Activated T-cell treated with anti-CD3 and anti-CD28 coated beads for 4 hours (primary cell): ENCODE measurements around the gene CSF1R.
"Not testable (repeated sequence)": the region's sequence is repeated elsewhere in the genome, so short reads cannot be mapped to it uniquely, and the experiment has no call there.

ENCODE experiments used
- DNase-seq: peaks from one replicate; pipeline ENCODE4 v3.0.0-alpha.2; 2020

CSF1R gene

DNA sequence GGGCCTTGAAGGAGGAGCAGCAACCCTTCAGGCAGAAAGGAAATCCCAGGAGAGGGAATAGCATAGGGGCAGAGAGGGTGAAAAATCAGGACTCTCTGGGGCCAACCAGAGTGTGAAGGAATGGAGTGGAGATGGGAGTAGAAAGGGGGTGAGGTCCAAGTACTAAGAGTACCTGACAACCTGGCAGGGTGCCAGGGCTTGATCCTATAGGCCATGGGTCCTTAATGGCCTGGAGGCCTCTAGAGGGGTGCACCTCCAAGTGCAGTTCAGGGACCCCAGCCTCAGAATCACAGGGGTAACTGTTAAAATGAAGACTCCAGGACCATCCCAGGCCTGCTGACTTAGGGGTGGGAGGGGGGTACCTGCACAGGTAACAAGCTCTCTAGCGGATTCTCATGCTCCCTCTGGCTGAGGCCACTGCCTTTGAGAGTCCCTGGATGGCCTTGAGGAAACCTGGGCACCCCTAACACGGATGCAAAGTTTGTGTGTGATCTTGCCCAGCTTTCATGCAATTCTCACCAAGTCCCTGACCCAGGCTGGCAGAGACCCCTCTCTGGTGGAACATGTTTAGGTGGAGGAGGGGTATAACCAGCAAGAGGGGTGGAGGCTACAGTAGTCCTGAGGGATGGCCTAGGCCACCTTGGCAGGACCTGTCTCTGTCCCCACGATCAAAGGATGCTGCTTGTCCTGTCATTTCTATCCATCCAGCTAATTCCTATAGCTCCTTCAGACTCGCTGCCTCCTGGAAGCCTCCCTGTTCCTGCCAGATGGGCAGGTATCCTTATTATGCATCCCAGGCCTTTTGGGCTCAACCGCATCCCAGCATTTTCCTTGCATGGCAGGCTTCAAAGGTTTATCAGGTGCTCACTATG is 17.6 kb upstream of the CSF1R start:
- no peak for DNase-seq

DNA sequence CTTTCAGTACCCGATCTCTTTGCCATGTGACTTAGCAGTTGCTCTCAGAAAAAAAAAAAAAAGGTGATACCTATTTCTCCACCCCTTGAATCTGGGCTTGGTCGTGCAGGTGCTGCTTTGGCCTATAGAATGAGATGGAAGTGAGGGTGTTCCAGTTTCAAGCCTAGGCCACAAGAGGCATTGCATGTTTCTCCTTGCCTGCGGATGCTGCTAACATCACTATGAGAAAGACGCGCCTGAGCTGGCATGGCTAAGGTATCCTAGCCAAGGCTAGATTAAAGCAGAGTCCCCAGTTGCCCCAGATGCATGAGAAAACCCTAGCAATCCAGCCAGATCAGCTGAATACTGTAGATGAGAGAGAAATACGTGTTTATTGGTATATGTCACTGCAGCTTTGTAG is 14.7 kb upstream of the CSF1R start:
- no peak for DNase-seq

GRCh38 chr5:150097152-150097551 is 10.8 kb upstream of the CSF1R start:
- DNase-seq = no peak

GRCh38 chr5:150092159-150092787 is 5.9 kb upstream of the CSF1R start:
- no peak for DNase-seq

DNA sequence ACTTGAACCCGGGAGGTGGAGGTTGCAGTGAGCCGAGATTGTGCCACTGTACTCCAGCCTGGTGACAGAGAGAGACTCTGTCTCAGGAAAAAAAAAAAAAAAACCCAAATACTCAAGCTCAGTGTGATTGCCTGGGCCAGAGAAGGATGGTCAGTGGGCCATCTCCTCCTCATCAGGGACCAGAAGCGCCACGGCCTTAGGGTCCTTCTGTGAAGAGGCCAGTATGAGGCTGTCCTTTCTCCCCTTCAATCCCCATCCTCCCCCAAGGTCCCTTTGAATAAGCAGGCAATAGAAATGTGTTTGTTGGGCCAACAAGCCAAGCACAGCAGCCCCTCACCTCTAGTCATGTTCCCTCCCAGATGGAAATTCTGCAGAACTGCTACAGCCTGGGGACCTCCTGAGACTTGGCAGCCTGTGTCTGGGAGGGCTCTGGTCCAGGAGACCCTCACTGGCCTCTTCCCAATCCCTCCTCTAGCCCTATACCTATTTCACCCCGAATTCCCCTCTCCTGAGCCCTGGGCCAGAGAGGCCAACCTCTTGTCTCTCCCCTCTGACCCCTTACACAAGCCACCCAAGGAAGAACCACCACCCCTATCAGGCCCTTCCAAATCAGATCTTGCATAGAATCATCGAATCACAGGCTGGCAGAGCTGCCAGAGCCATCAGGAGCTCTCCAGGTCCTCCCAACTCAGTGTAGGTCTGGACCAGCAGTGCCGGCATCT is 1.0 kb downstream of the CSF1R start:
- no peak for DNase-seq

- DNase-seq = not testable (repeated sequence)
Observed at GRCh38 chr5:150084754-150085153, 1.6 kb downstream of the CSF1R start.

GRCh38 chr5:150082889-150083288 is 3.5 kb downstream of the CSF1R start:
- DNase-seq = no peak

- no peak for DNase-seq
Observed at GRCh38 chr5:150082374-150082773, 4.0 kb downstream of the CSF1R start.

DNA sequence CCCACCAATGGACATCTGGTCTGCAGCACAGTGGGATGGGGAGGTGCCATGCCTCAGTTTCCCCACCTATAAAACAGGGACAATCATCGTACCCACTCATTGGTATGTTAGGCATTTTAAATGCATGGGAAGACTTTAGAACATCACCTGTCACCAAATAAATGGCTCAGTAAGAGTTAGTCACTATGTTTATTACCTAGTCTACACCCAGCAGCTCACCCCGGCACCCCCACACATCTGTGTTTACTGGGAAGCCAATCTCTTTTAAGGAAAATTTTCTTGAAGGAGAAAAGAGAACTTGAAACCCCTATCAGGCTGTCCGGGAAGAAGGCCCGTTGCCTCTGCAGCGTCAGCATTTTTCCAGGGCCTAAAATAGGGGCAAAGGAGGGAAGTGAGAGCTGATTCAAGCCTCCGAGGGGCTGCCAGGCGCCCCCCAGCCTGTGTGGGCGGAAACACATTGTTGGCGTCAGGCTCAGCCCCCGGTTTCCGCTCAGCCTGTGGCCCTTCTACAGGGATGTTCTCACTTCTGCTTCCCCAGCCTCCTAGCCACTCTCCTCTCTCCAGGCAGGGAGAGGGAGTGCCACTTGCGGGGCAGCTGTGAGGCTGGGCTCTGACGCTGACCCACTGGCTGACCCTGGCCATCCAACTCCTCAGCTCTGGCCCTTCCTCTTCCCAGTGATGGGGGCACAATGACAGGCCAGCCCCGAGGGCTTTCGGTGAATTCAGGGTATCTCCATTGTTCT is 4.6 kb downstream of the CSF1R start:
- DNase-seq = no peak

GRCh38 chr5:150080696-150081435 is 5.5 kb downstream of the CSF1R start:
- no peak for DNase-seq

- DNase-seq = no peak
Observed at GRCh38 chr5:150079909-150080461, 6.4 kb downstream of the CSF1R start.

- no peak for DNase-seq
Observed at GRCh38 chr5:150078802-150079689, 7.3 kb downstream of the CSF1R start.

GRCh38 chr5:150077996-150078801 is 8.2 kb downstream of the CSF1R start:
- DNase-seq = no peak

GRCh38 chr5:150077060-150077459 is 9.3 kb downstream of the CSF1R start:
- DNase-seq = no peak

- DNase-seq = no peak
Observed at GRCh38 chr5:150075806-150076205, 10.5 kb downstream of the CSF1R start.

DNA sequence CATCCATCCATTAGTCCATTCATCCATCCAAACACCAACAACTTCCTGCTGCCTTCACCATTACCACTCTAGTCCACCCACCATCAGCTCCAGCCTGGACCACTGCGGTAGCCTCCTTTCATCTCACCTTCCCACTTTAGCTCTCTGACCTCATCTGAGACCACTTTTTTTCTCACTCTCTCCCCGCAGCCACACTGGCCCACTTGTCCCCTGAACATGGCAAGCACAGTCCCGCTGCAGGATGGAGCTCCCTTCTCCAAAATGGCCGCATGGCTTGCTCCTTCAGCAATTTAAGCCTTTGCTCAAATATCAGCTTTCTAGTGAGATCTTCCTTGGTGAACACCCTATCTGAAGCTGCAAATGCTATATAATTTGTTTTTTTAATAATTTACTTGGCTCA is 11.1 kb downstream of the CSF1R start:
- DNase-seq = no peak

GRCh38 chr5:150073677-150074076 is 12.7 kb downstream of the CSF1R start:
- DNase-seq = no peak

- no peak for DNase-seq
Observed at GRCh38 chr5:150073086-150073625, 13.2 kb downstream of the CSF1R start.

DNA sequence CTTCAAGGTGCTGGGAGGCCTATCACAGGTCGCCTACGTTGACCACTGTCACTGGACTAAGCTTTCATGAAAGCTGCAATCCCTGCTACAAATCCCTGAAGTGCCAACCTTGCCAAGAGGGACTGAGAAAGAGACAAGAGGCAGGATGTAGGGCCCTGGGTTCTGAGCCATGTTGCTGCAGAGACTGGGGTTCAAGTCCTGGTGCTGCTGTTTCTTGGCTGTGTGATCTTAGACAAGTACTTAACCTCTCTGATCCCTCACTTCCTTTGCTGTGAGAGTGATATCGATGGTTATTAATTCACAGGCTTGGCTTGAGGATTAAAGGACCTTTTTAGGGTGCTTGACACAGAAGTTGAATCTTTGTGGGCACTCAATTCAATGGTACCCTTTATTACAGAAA is 15.5 kb downstream of the CSF1R start:
- no peak for DNase-seq
